ENCODE results near the gene CORO2B. TPM values are rescaled to one million over a fixed set of nuclear protein-coding genes. Genes with fewer than 3 reads are reported as not detected.

Gene CORO2B
- polyA plus RNA-seq (2013, experiment 1 of 2; ENCODE audit: insufficient read length), result 6.2 TPM
- 13.3 TPM for polyA plus RNA-seq (2013, experiment 2 of 2; ENCODE audit: insufficient read length)

DNA sequence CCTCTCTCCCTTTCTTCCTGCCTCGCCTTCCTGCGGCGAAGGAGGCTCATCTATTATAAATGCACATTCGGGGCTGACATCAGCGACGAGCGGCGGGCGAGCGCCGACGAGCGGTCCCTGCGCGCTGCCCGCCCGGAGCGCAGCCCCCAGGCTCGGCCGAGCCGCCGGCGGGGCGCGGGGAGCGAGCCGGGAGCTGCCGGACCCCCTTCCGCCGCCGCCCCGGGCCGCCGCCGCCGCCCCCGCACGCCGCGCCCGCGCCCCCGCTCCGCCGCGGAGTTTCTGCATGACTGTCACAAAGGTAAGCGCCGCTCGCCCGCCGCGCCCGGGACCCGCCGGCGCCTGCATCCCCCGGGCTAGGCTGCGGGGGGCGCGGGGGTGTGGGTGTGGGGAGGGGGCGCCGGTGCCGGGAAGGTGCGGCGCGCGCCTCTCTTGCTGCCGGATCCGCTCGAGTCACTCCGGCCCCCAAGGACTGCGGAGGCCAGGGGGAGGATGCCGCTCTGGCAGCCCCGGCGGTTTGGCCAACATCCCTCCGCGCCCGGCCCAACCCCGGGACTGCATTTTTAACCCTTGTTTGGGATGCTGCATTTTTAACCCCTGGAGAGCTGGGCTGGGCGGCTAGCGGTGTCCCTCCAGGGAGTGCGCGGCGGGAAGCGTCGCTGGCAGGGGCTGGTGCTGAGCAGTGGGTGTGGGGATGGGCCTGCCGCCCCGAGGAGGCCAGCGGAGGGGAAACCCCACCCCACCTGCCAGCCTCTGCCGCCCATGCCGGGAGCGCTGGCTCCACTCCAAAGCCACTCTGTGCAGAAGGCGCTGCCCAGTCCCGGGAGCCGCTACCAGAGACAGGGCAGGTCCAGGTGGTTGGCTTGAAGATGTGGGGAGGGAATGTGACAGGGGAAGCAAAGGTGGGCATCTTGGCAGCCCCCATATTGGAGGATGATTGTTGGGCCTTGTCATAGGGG lies at the start of gene CORO2B:
CORO2B (plus strand) TSS at position 14 of the 956 bp plus-strand sequence; CDS start at position 284, 270 bp downstream.
- DNase-seq, result peak; percentile 59

- no peak for DNase-seq
These were observed 47.2 kb upstream of the CORO2B start for GRCh38 chr15:68531387-68532179.

DNA sequence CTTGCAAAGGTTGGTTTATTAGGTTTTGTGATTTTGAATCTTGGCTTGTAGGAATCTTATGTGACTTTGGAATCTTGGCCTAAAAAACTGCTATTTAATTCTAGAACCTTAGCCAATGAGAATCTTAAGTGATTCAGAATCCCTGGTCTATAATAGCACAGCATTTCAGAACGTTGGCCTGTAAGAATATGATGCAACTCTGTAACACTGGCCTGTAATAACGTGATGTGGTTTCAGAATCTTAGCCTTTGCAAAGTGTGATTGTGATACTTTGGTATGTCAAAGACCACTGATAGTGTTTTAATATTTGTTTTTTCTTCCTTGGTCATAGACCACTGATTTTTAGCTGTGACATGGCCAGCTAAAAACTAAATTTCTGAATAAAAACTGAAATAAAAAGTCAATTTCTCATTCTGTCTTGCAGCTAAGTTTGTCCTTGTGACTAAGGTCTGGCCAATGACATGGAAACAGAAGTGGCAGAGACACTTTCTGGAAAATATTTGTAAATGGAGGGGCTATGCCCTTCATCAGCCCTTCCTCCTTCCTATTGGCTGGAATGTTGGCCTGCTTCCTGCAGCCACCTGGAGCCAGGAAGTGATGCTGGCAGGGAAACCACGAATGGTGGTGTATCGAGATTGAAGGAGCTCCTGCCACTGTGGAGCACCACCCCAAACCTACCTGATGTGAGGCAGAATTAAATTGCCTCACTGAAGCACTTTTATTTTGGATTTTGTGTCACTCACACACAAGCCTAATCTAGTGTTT lies 42.3 kb upstream of the CORO2B start:
- DNase-seq, result peak; percentile 99

DNA sequence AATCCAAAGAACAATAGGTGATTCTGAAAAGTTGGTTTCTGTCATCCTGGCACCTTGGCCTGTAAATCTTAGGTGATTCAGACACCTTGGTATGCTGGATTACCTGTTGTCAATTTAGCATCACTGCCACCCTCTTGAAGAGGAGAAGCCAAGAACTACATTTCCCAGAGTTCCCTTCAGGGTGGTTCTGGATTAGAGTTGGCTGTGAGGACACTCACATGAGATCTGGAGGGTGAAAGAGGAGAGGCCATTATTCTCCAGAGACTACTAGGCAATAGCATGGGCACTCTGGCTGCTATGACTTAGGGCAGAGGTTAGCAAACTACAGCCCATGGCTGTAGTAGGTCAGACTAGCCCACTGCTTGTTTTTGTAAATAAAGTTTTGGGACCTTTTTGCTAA lies 41.7 kb upstream of the CORO2B start:
- peak; percentile 63 for DNase-seq

GRCh38 chr15:68537506-68537905 lies 41.3 kb upstream of the CORO2B start:
- DNase-seq, result no peak

- no peak for DNase-seq
These were observed 40.5 kb upstream of the CORO2B start for GRCh38 chr15:68538311-68538710.

DNA sequence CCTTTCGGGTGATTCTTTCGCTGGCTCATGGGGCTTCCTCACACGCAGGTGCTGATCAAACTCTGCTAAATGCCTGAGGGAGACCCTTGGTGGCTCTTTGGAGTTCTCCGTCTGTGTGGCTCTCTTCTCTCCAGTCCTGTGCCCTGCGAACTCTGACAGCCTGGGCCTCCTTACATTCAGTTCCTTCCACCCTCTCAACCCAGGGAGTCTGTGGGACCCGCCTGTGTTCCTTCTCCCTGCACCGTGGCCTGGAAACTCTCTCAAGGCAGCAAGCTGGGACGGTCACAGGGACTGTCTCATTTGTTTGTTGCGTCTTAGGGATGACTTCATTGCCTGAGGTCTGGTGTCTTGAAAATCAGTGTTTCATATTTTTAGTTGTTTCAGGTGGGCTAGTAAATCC lies 37.0 kb upstream of the CORO2B start:
- DNase-seq, result no peak

- no peak for DNase-seq
These were observed 36.4 kb upstream of the CORO2B start for GRCh38 chr15:68542348-68542747.

DNA sequence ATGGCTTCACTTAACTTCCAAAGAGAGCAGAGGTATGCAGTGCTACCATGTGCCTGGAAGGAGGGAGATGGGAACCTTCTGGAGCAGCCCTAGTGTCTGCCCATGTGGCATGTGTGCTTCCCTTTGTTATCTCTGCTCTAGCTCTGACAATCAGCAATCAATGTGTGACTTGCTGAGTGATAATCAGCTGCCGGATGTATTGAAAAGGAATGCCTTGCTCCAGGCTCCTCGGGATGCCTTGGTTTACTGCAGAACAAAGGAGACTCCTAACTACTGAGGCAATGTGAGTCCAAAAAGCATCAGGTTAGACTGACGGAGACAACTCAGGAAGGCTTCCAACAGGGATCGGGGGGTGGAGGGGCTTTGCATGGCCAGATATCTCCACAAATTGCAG lies 36.0 kb upstream of the CORO2B start:
- no peak for DNase-seq

DNA sequence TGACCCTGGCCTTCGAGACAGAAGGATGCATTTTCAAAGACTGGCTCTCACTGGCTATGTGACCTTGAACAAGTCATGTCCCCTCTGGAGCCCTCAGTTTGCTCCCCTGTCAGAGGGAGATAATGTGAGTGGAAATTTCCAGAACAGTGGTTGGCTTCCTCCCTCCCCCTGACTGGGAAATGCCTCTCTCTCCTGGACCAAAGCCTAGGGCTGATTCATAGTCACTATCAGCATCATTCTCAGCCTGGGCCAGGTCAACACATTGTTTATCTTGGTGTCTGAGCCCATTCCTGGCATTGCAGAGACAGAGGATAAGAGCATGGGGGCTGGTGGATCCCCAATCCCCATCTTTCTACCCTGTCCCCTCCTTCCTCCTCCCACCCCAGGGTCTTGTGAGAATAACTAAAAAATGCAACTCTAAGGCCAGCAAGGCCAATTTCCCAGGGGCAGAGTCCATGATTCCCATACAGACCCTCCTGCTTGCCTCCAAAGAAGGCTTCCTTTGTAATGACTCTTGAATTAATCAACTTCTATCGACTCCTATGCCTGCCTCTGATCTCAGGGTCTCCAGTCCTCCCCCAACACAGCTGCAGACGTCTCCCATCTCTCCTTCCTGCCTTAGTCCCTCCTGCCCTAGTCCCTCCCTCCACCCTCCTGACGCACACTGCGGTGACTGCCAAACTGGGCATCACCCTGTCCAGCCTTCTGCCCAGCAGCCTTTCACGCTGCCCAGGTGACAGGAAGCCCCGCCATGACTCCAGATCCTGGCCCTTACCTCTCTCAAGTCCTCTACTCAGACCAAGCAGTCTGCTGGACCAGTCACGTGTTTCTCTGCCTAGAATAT lies 35.4 kb upstream of the CORO2B start:
- peak; percentile 99 for DNase-seq

GRCh38 chr15:68546318-68546717 lies 32.5 kb upstream of the CORO2B start:
- no peak for DNase-seq

DNA sequence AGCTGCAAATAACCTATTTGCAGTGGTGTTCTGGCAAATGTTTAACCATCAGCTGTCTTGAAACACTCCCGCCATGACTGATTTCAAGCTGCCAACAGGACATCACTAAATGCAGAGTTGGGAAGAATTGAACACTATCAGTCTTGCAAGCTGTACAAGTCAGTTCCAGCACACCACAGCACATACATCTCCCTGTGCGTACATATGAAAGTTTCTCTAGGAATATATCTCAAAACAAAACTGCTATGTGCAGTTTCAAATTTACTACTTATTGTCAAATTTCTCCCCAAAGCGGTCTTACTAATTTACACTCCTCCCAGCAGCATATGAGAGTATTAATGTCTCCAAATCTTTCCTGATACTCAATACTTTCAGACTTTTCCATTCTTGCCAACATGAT lies 30.4 kb upstream of the CORO2B start:
- no peak for DNase-seq

DNA sequence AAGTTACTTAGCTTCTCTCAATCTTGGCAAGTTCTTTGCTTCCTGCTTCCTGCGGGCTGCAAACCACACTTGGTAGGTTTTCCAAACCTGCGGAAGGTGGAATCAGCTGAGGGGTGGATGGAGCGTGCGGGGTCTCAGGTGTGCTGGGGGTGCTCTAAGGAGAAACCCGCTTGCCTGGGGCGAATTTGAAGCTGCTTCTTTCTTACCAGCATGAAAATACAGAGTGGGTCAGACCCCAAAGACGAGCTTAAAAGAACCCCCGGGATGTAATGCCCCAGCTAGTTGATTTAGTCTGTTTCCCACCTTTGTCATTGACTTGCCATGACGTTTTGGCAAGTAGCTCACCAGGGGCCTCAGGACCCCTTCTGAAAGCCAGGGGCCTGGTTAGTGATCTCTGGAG lies 28.8 kb upstream of the CORO2B start:
- no peak for DNase-seq

DNA sequence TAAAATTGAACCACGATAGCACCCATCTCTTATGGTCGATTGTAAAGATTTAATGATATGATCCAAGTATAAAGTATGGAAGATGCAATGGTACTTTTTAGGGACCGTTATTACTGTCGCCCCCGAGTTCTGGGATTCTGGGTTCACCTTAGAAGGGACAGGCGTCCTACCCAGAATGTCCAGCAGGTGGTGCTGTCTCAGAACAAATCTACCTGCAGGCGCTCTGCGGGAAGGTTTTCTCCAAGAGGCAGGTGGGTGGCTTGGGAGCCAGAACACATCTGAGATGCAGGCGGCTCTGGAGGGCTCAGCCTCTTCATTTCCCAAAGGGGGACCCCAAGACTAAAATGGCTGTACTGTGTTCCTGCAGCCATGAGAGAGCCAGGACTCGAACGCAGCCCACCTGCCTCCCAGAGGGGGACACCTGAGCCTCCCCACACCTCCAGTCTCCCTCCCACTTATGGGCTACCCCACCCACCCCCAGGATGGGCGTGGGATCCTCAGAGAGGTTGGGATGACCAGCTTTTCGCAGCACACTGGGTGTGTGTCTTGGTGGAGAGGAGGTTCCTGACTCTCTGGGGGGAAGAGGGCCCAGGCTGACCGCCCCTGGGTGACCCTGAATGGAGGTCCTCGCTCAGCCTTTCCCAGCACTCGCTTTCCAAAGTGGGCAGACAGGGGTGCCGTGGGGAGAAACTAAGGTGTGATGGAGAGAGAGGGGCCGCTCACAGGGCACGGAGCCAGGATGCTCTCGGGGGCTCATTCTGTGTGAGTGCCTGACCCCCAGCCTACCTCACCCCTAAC lies 28.1 kb upstream of the CORO2B start:
- peak; percentile 48 for DNase-seq

GRCh38 chr15:68551296-68551635 lies 27.5 kb upstream of the CORO2B start:
- no peak for DNase-seq

DNA sequence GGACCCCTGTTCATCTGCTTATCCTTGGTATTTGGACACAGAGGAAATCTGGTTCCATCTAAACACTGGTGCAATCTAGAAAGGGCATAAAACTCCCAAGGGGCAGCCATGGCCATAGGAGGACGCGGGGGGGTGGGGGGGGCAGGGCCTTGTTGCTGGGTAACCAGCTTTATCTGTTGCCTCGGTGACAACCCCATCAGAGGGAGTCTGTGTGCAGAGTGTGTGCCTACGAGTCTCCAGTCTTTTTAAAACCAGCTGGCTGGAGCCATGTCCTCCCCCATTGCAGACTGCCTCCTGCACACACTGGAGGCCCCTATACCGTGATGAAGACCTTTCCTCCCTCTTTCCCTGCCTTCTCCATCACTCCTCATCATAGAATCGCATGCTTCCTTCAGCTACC lies 26.4 kb upstream of the CORO2B start:
- peak; percentile 60 for DNase-seq

GRCh38 chr15:68552773-68553172 lies 26.0 kb upstream of the CORO2B start:
- DNase-seq, result peak; percentile 91

DNA sequence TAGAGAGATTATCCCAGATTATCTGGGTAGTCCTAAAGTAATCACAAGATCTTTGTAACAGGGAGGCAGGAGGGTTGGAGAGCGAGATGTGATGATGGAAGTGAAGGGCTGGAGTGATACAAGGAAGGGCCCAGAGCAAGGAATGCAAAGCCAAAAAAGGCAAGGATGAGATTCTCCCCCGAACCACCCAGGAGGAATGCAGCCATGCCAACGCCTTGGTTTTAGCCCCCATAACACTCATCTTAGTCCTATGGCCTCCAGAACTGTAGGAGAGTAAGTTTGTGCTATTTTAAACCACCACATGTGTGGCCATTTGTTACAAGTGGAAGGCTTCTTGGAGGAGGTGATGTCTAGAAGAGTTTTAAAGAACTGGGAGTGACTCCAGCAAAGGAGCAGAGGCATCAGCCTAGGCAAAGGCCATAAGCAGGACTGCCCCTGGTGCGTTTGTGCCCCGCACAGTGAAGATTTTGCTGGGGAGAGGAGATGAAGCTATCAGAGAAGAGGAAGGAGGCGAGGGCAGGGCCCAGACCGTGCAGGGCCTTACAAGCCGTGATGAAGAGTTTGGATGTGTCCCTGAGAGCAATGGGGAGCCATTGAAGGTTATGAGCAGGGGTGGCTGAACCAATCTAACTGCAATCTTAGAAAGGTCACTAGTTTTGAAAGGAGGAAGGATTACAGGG lies 25.3 kb upstream of the CORO2B start:
- peak; percentile 59 for DNase-seq

- peak; percentile 66 for DNase-seq
These were observed 24.6 kb upstream of the CORO2B start for GRCh38 chr15:68553994-68554720.
